Measurements from ENCODE around the gene CCSER1. TPM values are rescaled to one million over a fixed set of nuclear protein-coding genes. Genes with fewer than 3 reads are reported as not detected.

The CCSER1 gene
- total and polyA plus RNA-seq, 2 of the 8 experiments (the other 6 are each of a cell fraction or from before 2014, with no cell fraction given), result 0.26 to 0.84 TPM

GRCh38 chr4:91436556-91436955 lies 1309.4 kb downstream of the CCSER1 start (continued):
- TF ChIP-seq CTCF (IDR thresholded peaks at IDR 0.05; ENCODE audit: control extremely low read depth in 1 of 3, insufficient read depth in 1 of 3, low read depth in 1 of 3, low read length in 3 of 3), result no peak
- TF ChIP-seq KDM5A (IDR thresholded peaks at IDR 0.05; ENCODE audit: low read length), result no peak
